ENCODE results near the gene WIZ. TPM values are rescaled to one million over a fixed set of nuclear protein-coding genes. Genes with fewer than 3 reads are reported as not detected.

The WIZ gene
- total RNA-seq, 1 experiment from 2014 or later, result 31.9 TPM

DNA sequence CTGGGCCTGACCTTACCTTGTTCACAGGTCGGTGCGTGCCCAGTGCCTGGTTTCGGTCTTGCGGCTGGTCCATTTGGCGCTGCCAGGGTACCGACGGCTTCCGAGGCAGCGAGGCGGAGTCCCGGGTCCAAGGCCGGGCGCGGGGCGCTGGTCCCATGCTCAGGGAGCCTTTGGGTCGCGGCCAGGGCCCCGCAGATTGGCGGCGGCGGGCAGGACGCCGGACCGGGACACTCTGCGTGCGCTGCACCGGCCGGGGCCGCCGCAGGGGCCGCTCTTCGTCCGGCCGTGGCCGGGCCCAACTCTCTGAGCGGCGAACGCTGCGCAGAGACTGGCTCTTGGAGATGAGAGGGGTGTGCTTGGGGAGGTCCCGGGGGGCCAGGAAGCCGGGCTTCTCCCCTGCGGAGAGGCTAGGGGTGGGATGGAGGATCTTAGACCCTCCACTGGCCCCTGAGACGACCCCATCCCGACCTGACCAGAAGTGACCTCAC lies 3.4 kb upstream of the WIZ start:
- peaks cover 7% of the 10 kb centered on the region for H3K36me3 Mint-ChIP-seq (ENCODE audit: insufficient read depth, unreplicated experiment)
- H3K27me3 Mint-ChIP-seq (ENCODE audit: unreplicated experiment), result peaks cover 62% of the 10 kb centered on the region
- DNase-seq, result no peak
- CTCF ChIA-PET, result interaction anchor here (0.6 kb wide), 1 partner anchor 14 kb away, joined by 4 read pairs; no protein-coding TSS in a partner anchor
- intact Hi-C loops (cut with micrococcal nuclease; ENCODE audit: unreplicated experiment), result no loop called here
- peaks cover 10% of the 10 kb centered on the region for H3K4me1 Mint-ChIP-seq (ENCODE audit: low read depth, unreplicated experiment)
- H3K4me3 Mint-ChIP-seq (ENCODE audit: low read depth, unreplicated experiment), result no peak overlapping the region
- no peak overlapping the region for H3K27ac Mint-ChIP-seq (ENCODE audit: unreplicated experiment)
- TF ChIP-seq, protein P1, sequence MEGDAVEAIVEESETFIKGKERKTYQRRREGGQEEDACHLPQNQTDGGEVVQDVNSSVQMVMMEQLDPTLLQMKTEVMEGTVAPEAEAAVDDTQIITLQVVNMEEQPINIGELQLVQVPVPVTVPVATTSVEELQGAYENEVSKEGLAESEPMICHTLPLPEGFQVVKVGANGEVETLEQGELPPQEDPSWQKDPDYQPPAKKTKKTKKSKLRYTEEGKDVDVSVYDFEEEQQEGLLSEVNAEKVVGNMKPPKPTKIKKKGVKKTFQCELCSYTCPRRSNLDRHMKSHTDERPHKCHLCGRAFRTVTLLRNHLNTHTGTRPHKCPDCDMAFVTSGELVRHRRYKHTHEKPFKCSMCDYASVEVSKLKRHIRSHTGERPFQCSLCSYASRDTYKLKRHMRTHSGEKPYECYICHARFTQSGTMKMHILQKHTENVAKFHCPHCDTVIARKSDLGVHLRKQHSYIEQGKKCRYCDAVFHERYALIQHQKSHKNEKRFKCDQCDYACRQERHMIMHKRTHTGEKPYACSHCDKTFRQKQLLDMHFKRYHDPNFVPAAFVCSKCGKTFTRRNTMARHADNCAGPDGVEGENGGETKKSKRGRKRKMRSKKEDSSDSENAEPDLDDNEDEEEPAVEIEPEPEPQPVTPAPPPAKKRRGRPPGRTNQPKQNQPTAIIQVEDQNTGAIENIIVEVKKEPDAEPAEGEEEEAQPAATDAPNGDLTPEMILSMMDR (IDR thresholded peaks at IDR 0.05; ENCODE audit: unreplicated experiment), result no peak
- BruUV-seq (replicated peaks), result no TSS peak
- H3K9me3 Mint-ChIP-seq (ENCODE audit: low read depth, unreplicated experiment), result no peaks in the 10 kb centered on the region

DNA sequence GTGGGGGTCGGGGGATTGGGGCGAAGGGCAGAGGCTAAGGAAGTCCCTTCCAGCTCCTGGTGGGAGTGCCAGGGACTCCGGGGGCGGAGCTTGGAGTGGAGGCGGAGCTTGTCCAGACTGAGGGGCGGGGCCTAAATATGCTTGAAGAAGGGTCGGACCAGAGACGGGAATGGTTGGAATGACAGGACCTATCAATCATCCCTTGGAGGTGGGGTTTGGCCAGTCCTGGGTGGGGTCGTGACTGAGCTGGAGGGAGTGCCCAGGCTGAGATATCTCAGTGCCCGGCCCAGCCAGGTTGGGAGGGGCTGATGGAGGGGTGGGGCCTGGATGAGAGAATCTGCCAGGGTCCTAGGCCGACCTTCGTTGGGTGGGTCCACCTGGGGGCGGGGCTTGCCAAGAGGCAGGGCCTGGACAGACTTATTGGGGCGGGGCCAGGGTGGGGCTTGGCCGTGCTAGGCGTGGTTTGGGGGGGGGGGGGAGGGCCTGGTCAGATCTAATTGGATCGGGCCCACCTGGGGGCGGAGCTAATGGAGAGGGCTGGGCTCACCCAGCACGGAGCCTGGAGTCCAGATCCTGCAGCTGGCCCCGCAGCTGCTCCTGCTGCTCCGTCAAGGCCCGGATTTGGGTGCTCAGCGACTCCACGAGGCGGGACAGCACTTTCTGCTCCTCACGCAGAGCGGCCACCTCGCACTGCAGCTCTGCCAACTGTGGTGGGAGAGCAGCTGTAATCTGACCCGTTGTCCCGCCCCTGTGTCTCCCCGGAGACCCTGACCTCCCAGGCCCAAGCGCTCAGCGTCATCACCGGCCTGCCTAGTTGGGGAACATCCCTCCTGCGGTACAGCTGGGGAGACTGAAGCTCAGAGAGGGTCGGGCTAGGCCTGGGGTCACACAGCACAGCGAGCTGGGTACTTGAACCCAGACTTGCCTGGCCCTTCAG lies 2.6 kb upstream of the WIZ start:
- H3K4me3 Mint-ChIP-seq (ENCODE audit: low read depth, unreplicated experiment), result no peak overlapping the region
- peaks cover 10% of the 10 kb centered on the region for H3K4me1 Mint-ChIP-seq (ENCODE audit: low read depth, unreplicated experiment)
- BruUV-seq (replicated peaks), result no TSS peak
- H3K36me3 Mint-ChIP-seq (ENCODE audit: insufficient read depth, unreplicated experiment), result peaks cover 7% of the 10 kb centered on the region
- TF ChIP-seq, protein P1 (IDR thresholded peaks at IDR 0.05; ENCODE audit: unreplicated experiment), result no peak
- intact Hi-C loops (cut with micrococcal nuclease; ENCODE audit: unreplicated experiment), result no loop called here
- CTCF ChIA-PET, result interaction anchor here (0.6 kb wide), 1 partner anchor 15 kb away, joined by 4 read pairs; no protein-coding TSS in a partner anchor
- H3K27me3 Mint-ChIP-seq (ENCODE audit: unreplicated experiment), result peaks cover 58% of the 10 kb centered on the region
- peak; percentile 59 for DNase-seq
- no peaks in the 10 kb centered on the region for H3K9me3 Mint-ChIP-seq (ENCODE audit: low read depth, unreplicated experiment)
- H3K27ac Mint-ChIP-seq (ENCODE audit: unreplicated experiment), result no peak overlapping the region

DNA sequence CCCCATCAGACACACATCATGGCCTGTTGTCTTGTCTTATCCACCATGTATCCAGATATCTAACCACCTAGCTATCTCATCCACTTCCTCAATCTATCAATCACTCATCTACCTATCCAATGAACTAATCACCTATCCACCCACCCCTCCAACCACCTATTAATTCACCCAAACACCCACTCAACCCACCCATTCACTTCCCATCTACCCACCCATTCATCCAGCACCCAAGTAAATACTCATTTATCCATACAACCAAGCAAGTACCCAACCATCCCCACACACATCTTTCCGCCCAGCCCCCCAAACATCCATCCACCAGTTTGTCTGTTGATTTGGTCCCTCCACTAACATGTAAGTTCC lies 753 bp upstream of the WIZ start:
- Mint-ChIP-seq H3K4me3 (ENCODE audit: low read depth, unreplicated experiment) (peak overlapping the region; percentile 65), H3K4me1 (ENCODE audit: low read depth, unreplicated experiment) (peaks cover 10% of the 10 kb centered on the region), H3K27me3 (ENCODE audit: unreplicated experiment) (peaks cover 65% of the 10 kb centered on the region), H3K9me3 (ENCODE audit: low read depth, unreplicated experiment) (no peaks in the 10 kb centered on the region), H3K27ac (ENCODE audit: unreplicated experiment) (peak overlapping the region; percentile 91), H3K36me3 (ENCODE audit: insufficient read depth, unreplicated experiment) (peaks cover 7% of the 10 kb centered on the region)
- CTCF ChIA-PET, result no interaction called here
- no TSS peak for BruUV-seq (replicated peaks)
- intact Hi-C loops (cut with micrococcal nuclease; ENCODE audit: unreplicated experiment), result no loop called here
- DNase-seq, result no peak
- TF ChIP-seq, protein P1 (IDR thresholded peaks at IDR 0.05; ENCODE audit: unreplicated experiment), result no peak

- no peak for DNase-seq
- no TSS peak for BruUV-seq (replicated peaks)
- Mint-ChIP-seq H3K36me3 (ENCODE audit: insufficient read depth, unreplicated experiment) (peaks cover 7% of the 10 kb centered on the region), H3K4me3 (ENCODE audit: low read depth, unreplicated experiment) (peak overlapping the region; percentile 6), H3K27ac (ENCODE audit: unreplicated experiment) (no peak overlapping the region), H3K9me3 (ENCODE audit: low read depth, unreplicated experiment) (no peaks in the 10 kb centered on the region), H3K4me1 (ENCODE audit: low read depth, unreplicated experiment) (peaks cover 10% of the 10 kb centered on the region), H3K27me3 (ENCODE audit: unreplicated experiment) (peaks cover 49% of the 10 kb centered on the region)
- CTCF ChIA-PET, result no interaction called here
- intact Hi-C loops (cut with micrococcal nuclease; ENCODE audit: unreplicated experiment), result no loop called here
- TF ChIP-seq, protein P1 (IDR thresholded peaks at IDR 0.05; ENCODE audit: unreplicated experiment), result no peak
Measured at GRCh38 chr19:15448778-15449619, 757 bp downstream of the WIZ start.
